ENCODE measurements around the gene TRMU. TPM values are rescaled to one million over a fixed set of nuclear protein-coding genes. Genes with fewer than 3 reads are reported as not detected.
"Not testable (repeated sequence)": the region's sequence is repeated elsewhere in the genome, so short reads cannot be mapped to it uniquely, and the experiment has no call there.

TRMU gene
- total RNA-seq, 1 experiment from 2014 or later = 20.6 TPM

GRCh38 chr22:46300491-46300890 lies 35.0 kb upstream of the TRMU start:
- no peak for DNase-seq (ENCODE audit: low spot score)

GRCh38 chr22:46303347-46303965 lies 32.1 kb upstream of the TRMU start:
- no peak for DNase-seq (ENCODE audit: low spot score)

DNA sequence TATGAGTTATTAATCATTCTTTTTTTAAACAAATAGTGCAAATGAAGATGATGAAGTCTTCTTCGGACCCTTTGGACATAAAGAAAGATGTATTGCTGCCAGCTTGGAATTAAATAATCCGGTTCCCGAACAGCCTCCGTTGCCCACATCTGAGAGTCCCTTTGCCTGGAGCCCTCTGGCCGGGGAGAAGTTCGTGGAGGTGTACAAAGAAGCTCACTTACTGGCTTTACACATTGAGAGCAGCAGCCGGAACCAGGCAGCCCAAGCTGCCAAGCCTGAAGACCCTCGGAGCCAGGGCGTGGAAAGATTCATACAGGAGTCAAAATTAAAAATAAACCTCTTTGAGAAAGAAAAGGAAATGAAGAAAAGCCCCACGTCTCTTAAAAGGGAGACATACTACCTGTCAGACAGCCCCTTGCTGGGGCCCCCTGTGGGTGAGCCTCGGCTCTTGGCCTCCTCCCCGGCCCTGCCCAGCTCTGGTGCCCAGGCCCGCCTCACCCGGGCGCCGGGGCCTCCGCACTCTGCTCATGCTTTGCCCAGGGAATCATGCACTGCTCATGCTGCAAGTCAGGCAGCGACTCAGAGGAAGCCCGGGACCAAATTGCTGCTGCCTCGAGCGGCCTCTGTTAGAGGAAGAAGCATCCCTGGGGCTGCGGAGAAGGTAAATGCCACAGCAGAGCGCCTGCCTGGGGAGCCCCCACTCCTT lies 27.1 kb upstream of the TRMU start:
- DNase-seq (ENCODE audit: low spot score) = no peak

GRCh38 chr22:46309526-46310085 lies 25.9 kb upstream of the TRMU start:
- no peak for DNase-seq (ENCODE audit: low spot score)

DNA sequence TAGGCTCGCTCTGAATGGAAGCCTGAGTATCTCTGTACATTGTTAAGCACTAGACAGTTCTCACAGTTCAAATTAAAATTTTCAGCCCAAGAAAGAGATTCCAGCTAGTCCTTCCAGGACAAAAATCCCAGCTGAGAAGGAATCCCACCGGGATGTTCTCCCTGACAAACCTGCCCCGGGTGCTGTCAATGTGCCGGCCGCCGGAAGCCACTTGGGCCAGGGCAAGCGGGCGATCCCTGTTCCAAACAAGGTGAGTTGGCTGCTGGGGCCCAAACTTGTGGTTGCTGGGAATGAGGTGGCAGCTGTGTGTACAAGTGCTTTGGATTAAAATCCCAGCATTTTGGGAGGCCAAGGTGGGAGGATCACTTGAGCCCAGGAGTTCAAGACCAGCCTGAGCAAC lies 23.5 kb upstream of the TRMU start:
- no peak for DNase-seq (ENCODE audit: low spot score)

- DNase-seq (ENCODE audit: low spot score) = not testable (repeated sequence)
These were observed 22.7 kb upstream of the TRMU start for GRCh38 chr22:46312848-46313247.

DNA sequence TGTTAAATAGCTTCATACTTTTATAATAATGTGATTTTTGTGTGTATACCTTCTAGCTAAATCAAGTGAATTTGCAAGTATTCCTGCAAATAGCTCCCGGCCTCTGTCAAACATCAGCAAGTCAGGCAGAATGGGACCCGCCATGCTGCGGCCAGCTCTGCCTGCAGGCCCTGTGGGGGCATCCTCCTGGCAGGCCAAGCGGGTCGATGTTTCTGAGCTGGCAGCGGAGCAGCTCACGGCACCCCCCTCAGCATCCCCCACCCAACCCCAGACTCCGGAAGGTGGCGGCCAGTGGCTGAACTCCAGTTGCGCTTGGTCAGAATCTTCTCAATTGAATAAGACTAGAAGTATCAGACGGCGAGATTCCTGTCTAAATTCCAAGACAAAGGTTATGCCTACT lies 19.5 kb upstream of the TRMU start:
- no peak for DNase-seq (ENCODE audit: low spot score)

- no peak for DNase-seq (ENCODE audit: low spot score)
These were observed 17.9 kb upstream of the TRMU start for GRCh38 chr22:46317646-46318045.

DNA sequence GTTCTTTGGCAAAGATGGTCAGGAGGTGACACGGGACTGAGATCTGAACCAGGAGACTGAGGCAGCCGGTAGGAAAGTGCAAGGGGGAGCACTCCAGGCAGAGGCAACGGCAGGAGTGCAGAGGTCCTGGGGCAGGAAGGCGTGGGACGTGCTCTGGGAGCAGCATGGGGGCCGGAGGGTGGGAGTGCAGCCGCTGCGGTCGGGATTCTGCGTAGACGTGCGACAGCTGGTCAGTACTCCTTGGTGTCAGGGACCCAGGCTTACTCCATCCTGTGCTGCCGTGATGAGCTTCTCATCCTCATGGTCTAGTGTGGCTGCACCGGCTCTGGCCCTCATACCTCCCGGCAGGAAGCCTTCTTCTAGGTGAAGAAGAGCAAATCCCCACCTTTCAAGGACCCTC lies 16.9 kb upstream of the TRMU start:
- DNase-seq (ENCODE audit: low spot score) = no peak

DNA sequence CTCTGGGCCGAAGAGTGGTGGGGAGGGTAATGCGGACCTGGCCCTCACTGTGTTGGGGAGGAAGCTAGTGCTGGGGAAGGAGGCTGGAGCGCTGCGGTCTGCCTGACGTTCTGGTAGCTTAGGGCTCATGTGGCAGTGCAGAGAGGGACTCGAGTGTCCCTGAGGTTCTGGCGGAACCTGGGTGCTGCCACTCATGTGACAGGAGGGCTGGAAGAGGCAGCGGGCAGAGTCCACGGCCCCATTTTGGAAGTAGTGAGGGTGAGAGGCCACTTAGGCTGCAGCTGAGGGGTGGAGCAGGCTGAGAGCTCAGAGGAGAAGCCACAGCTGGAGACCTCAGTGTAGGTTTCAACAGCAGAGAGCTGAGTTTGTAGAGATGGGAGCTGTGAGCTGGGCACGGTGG lies 16.2 kb upstream of the TRMU start:
- DNase-seq (ENCODE audit: low spot score) = no peak

GRCh38 chr22:46320166-46320710 lies 15.3 kb upstream of the TRMU start:
- DNase-seq (ENCODE audit: low spot score) = no peak

DNA sequence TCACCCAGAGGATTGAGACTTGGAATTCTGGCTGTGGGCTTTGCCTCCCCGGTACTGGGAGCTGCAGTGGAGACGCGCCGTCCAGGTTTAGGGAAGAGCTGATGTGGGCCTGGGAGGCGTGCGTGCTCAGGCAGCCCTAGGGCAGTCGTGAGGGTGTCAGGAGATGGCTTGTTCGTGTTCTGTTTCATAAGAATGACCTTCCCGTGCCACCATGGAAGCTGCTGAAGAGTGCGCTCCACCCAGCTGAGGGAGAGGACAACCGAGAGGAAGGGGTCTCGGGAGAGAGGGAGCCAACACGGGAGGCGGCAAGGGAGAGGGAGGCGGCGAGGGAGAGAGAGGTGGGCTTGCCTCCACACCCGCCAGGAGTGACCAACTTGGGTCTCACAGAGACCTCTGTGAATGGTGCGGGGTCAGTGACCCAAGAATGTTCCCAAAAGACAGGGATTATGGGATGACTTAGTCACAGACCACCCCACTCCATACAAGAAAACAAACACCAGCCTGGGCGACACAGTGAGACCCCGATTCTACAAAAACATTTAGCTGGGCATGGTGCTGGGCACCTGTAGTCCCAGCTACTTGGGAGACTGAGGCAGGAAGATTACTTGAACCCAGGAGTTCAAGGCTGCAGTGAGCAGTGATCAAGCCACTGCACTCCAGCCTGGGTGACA lies 14.7 kb upstream of the TRMU start:
- no peak for DNase-seq (ENCODE audit: low spot score)

- DNase-seq (ENCODE audit: low spot score) = no peak
These were observed 12.8 kb upstream of the TRMU start for GRCh38 chr22:46322711-46323110.

DNA sequence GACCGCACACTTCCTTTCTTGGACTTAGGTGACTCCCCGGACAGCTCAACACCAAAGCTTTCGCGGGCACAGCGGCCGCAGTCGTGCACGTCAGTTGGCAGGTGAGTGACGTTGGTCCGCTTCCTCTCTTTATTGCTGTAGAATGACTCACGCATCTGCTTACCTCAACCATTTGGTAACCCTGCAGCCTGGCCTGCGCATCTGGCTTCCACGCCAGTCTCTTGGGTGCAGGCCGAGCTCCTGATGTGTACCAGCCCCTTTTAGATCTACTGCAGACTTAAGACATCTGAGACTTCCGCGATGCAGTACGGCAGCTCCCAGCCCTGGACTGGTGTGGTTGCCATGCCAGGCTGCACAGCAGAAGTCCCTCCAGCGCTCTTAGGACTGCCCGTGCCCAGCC lies 12.4 kb upstream of the TRMU start:
- no peak for DNase-seq (ENCODE audit: low spot score)

DNA sequence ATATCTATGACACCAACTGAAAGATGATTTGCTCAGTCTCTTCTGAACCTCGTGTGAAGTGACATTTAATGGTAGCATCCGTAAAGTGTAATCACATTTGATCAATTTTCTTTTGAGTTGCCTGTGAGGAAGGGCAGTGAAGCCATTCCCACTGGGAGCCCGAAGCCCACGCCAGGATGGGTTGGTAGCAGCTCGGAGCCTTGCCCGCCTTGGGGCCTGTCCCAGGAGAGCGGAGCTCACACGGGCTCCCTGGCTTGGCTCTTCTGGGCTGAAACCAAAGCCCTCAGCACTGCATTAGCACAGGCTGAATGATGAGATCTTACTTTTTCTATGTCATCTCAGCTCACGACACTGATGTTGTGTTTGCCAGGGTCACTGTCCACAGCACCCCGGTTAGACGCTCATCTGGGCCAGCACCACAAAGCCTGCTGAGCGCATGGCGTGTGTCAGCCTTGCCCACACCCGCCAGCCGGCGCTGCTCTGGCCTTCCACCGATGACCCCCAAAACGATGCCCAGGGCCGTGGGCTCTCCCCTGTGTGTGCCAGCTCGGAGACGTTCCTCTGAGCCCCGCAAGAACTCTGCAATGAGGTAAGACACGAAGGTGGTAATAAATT lies 9.3 kb upstream of the TRMU start:
- no peak for DNase-seq (ENCODE audit: low spot score)

- no peak for DNase-seq (ENCODE audit: low spot score)
These were observed 7.6 kb upstream of the TRMU start for GRCh38 chr22:46327691-46328465.

GRCh38 chr22:46328797-46329196 lies 6.7 kb upstream of the TRMU start:
- no peak for DNase-seq (ENCODE audit: low spot score)

GRCh38 chr22:46329616-46330015 lies 5.9 kb upstream of the TRMU start:
- DNase-seq (ENCODE audit: low spot score) = no peak

DNA sequence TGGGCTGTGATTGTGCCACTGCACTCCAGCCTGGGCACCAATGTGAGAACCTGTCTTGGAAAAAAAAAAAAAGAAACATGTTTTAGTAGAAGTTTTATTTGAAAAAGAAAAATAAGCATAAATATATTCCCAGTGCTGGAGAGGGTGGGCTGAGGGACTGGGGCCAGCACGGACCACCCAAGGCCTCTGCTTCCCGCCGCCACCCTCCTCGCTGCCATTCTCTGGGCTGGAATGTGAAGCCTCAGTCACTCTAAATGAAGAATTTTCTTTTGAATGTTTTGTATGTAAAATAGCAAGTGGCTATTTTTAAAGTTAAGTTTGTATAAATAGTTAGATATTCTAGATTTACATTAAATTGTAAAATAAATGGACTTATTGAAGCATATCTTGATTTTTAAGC lies 5.1 kb upstream of the TRMU start:
- no peak for DNase-seq (ENCODE audit: low spot score)

GRCh38 chr22:46331496-46331895 lies 4.0 kb upstream of the TRMU start:
- no peak for DNase-seq (ENCODE audit: low spot score)
